GM19395 (cell line): Measurements from ENCODE around the gene FAS.
A peak's percentile ranks its signal among the peaks of the same experiment; 100 is the strongest.

Source experiments
- ATAC-seq: cut with Tn5 transposase; IDR thresholded peaks from one replicate; pipeline ENCODE4 v1.9.1; 2021; ENCODE audit warnings: mild to moderate bottlenecking, moderate library complexity; ENCODE audit not compliant: unreplicated experiment

FAS gene

DNA sequence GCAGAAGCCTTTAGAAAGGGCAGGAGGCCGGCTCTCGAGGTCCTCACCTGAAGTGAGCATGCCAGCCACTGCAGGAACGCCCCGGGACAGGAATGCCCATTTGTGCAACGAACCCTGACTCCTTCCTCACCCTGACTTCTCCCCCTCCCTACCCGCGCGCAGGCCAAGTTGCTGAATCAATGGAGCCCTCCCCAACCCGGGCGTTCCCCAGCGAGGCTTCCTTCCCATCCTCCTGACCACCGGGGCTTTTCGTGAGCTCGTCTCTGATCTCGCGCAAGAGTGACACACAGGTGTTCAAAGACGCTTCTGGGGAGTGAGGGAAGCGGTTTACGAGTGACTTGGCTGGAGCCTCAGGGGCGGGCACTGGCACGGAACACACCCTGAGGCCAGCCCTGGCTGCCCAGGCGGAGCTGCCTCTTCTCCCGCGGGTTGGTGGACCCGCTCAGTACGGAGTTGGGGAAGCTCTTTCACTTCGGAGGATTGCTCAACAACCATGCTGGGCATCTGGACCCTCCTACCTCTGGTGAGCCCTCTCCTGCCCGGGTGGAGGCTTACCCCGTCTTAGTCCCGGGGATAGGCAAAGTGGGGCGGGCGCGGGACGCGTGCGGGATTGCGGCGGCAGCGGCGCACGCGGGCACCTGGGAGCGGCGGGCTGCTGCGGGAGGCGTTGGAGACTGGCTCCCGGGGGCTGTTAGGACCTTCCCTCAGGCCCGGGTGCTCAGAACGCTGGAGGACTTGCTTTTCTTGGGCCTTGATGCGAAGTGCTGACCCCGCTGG lies at the start of gene FAS:
Gene FAS, plus strand, starts transcription at position 415 of the 777 bp plus-strand sequence. Its CDS starts 79 bp downstream, at position 494.
- ATAC-seq = peak; percentile 60

DNA sequence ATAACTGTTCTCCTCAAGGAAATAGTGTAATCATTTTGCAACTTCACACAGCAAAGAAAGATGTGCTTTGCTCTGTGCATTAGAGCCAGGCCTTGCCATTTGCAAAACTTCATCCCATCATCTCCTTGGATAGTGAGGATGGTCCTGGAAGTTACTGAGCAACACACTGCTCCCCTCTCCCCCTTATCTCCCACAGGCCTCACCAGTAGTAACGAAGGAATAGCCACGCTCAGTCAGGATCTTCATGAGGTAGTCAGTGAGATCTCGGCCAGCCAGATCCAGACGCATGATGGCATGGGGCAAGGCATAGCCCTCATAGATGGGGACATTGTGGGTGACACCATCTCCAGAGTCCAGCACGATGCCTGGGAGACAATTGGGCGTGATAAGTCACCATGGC lies 49.6 kb upstream of the FAS start:
- no peak for ATAC-seq

DNA sequence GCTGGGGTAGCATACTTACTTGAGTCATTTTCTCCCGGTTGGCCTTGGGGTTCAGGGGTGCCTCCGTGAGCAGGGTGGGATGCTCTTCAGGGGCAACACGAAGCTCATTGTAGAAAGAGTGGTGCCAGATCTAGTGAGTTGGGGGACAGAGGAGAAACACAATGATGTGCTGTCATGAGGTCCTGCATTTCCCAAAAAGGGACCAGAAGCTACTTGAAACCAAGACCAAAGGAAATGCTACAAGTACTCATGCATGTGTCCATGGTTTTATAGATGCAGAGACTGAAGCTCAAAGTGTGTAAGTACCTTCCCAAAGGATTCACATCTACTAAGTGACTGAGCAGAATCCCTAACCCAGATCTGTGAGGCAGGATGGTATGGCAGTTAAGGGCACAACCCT lies 46.8 kb upstream of the FAS start:
- no peak for ATAC-seq

DNA sequence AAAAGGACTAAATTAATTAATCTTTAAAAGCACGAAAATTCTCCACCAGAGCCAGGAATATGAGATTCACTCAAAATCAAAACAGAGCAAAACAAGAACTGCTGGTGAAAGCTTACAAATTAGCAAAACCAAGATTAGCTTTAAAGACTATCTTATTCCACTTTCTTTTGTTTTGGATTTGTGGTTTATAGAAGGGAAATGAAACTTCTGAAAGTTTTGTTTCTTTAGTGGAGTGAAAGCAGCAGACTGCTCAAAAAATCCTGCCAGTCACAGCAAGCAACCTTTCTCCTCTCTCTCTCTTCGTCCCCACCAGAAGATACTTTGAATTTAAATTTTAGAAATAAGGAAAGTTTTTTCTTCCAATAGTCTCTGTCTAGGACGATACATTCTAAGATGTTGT lies 45.8 kb upstream of the FAS start:
- peak; percentile 76 for ATAC-seq

- no peak for ATAC-seq
These were observed 44.4 kb upstream of the FAS start for GRCh38 chr10:88946200-88946599.

GRCh38 chr10:88946965-88947590 lies 43.5 kb upstream of the FAS start:
- ATAC-seq = no peak

DNA sequence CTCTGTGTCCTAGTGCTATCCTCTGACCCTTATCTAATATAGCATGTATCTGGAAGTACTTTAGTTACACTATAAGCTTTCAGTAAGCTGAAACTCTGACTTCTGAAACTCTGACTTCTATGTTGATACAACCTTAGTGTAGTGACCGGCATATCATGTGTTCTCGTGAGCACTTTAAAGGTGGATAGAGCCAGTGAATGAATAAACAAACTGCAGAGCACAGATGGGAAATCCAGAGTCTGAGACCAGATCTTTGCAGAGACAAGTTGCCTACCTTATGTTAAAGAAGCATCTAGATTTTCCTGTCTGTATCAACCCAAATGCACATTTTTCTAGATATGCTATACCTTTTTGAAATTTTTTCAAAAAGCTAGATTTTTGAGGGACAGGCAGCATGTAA lies 41.5 kb upstream of the FAS start:
- ATAC-seq = no peak

GRCh38 chr10:88949912-88950837 lies 40.4 kb upstream of the FAS start:
- ATAC-seq = no peak

DNA sequence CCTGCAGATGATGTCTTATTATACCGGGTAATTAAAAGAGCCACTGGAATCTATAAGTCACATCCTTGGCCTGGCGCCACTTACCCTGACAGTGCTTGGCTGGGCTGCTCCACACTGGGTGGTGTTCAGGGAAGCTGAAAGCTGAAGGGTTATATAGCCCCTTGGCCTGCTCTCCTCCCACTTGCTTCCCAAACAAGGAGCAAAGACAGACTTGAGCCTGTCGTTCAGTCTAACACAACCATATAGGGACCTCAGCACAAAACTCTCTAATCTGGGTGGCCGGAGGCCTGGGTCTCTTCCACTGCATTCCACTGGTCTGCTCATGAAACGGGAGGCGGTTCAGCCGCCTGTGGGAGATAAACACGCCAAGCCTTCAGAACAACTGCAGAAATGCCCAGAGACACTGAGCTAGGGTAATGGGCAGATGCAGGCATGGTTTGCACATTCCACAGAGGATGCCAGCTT lies 37.9 kb upstream of the FAS start, which contains the start of gene ACTA2:
Gene ACTA2, minus strand, starts transcription at position 127 of the 465 bp plus-strand sequence. CDS start 3,843 bp downstream, outside the sequence.
- no peak for ATAC-seq

DNA sequence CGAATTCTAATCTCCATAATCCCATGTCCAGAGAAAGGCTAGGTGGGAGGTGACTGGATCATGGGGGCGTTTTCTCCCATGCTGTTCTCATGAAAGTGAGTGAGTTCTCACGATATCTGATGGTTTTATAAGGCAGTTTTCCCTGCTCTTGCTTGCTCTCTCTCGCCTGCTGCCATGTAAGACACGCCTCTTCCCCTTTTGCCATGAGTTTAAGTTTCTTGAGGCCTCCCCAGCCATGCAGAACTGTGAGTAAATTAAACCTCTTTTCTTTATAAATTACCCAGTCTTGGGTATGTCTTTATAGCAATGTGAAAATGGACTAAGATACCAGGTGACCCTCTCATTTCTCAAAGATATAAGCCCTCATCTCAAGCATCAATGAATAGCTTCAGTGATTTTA lies 36.9 kb upstream of the FAS start:
- no peak for ATAC-seq

GRCh38 chr10:88954458-88955083 lies 36.0 kb upstream of the FAS start:
- no peak for ATAC-seq

GRCh38 chr10:88957381-88957780 lies 33.2 kb upstream of the FAS start:
- ATAC-seq = no peak

GRCh38 chr10:88958721-88959120 lies 31.9 kb upstream of the FAS start:
- ATAC-seq = no peak

DNA sequence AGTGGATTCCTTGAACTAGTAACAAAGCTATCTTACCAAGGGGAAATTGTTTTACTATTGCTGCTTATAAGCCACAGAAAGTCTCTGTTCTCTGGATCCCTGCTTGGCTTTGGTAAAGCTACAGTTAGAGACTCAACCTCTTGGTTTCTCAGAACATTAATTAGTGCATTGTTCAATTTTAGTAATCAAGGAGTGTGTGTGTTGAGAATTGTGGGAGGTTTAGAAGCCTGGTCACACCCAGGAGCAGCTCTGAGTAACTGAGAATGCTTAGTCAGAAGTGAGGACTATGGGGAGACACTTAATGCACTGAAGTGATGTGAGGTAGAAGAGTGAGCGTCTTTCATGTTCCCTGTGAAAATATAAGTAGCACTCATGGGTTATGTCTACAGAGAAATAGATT lies 29.8 kb upstream of the FAS start:
- ATAC-seq = no peak

- no peak for ATAC-seq
These were observed 29.3 kb upstream of the FAS start for GRCh38 chr10:88961266-88961665.

DNA sequence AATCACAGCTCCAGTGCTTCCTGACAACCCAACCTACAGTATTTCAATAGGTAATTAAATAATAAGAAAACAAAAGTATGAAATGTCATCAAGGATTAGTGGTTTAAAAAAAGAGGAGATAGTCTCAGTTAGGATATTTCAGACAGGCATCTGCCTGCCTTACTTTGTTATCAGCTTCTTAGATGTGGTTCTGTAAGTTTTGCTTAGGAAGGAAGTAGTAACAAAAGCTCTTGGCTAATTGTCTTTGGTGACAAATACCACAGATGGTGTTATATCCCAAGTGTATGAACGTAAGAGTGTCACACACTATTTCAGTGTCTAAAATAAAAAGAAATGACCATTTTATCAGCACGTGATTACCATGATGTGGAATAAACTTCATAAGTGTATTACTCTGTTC lies 28.3 kb upstream of the FAS start:
- ATAC-seq = no peak

GRCh38 chr10:88963318-88963717 lies 27.3 kb upstream of the FAS start:
- ATAC-seq = no peak

GRCh38 chr10:88964360-88964759 lies 26.2 kb upstream of the FAS start:
- ATAC-seq = no peak

- no peak for ATAC-seq
These were observed 25.7 kb upstream of the FAS start for GRCh38 chr10:88964869-88965415.

- ATAC-seq = no peak
These were observed 23.8 kb upstream of the FAS start for GRCh38 chr10:88966797-88967196.

DNA sequence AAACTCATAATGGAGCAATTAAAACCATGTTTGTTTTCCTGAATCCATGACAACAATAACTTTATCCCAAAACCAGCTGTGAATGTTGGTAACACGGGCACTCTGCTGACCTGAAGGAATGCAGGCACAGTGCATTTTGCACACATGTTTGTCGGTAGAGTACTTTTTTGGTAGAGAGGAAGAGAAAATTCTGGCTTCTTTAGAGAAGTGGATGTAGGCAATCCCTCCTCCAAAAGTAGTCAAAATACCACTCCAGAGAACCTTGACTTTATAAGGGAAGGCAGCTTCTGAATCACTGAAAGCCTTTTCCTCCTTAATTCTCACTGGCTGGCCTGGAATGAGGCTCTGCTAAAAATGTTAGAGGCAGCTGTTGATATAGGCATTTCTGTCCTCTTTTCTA lies 22.2 kb upstream of the FAS start:
- ATAC-seq = no peak
